BJ (cell line): Measurements from ENCODE around the gene CYP11A1. TPM values are rescaled to one million over a fixed set of nuclear protein-coding genes. Genes with fewer than 3 reads are reported as not detected.

Experiments
- CTCF ChIA-PET: fragments of 350-600 bp; formaldehyde crosslinking; extraction: SDS; loops from one replicate; lab custom pipeline; 2021; ENCODE audit warnings: antibody characterized with exemption, inconsistent platforms; lab: Yijun Ruan, JAX
- POLR2A ChIA-PET: fragments of 300-600 bp; sonication (Branson Sonifier 250); formaldehyde crosslinking; extraction: SDS; loops from one replicate; lab custom pipeline; 2021; ENCODE audit warnings: antibody characterized with exemption; lab: Charles Lee
- DNase-seq: peaks from one replicate; pipeline ENCODE4 v3.0.0-alpha.2; 2011; ENCODE audit warnings: low read depth
- H3K27me3 ChIP-seq: 2 replicates; pipeline ENCODE4 v1.6.0; 2011; ENCODE audit warnings: low read length; ENCODE audit not compliant: control insufficient read depth, insufficient read depth
- H3K36me3 ChIP-seq: 2 replicates; pipeline ENCODE4 v1.5.1; 2011; ENCODE audit warnings: low read length; ENCODE audit not compliant: control insufficient read depth, insufficient read depth
- H3K4me3 ChIP-seq: 2 replicates; pipeline ENCODE4 v1.5.1; 2011; ENCODE audit warnings: low read depth, mild to moderate bottlenecking, control low read depth, low read length
- CTCF ChIP-seq: IDR thresholded peaks from 2 replicates; pipeline ENCODE4 v1.5.1; 2011; ENCODE audit warnings: low read depth, mild to moderate bottlenecking, control low read depth, inconsistent platforms, low read length, moderate library complexity; ENCODE audit not compliant: insufficient read depth
- polyA minus RNA-seq: library from RNA; depleted of rRNA, polyadenylated mRNA; stranded (reverse); fragments of >200 nt; gene quantifications from 2 replicates; pipeline ENCODE4 v1.2.3, GENCODE V29; 2011; rRNA and poly(A)+ RNA removed
- polyA plus RNA-seq: library from polyadenylated mRNA; depleted of rRNA; stranded (reverse); fragments of >200 nt; gene quantifications from 2 replicates; pipeline ENCODE4 v1.2.3, GENCODE V29; 2011; rRNA removed

The CYP11A1 gene
- polyA plus RNA-seq (0.63 and 0.70 TPM in 2 replicates), polyA minus RNA-seq (0.33 and 0.46 TPM in 2 replicates)

- Histone ChIP-seq H3K4me3 (no peak within 1 kb of the TSS), H3K36me3 (no peaks in the 10 kb centered on the region), H3K27me3 (peaks cover 3% of the 10 kb centered on the region)
- ChIA-PET CTCF (interaction anchor here (1.3 to 26.7 kb wide), 8 partner anchors 9 to 534 kb away, joined by 3 to 622 read pairs (median 4); partner anchors contain the start of genes CLK3 and SEMA7A), POLR2A (interaction anchor here (0.5 kb wide), 1 partner anchor 327 kb away, joined by 3 read pairs; no protein-coding TSS in a partner anchor)
- DNase-seq: no peak
- TF ChIP-seq CTCF: no peak
These were observed at the start of gene CYP11A1 for GRCh38 chr15:74367296-74367854. Gene CYP11A1, minus strand, starts transcription at chr15:74367646. Its CDS starts 61 bp downstream, at chr15:74367585.

- Histone ChIP-seq H3K27me3 (no peaks in the 10 kb centered on the region), H3K4me3 (no peak overlapping the region), H3K36me3 (peaks cover 26% of the 10 kb centered on the region)
- no peak for TF ChIP-seq CTCF
- no peak for DNase-seq
- ChIA-PET POLR2A (no interaction called here), CTCF (no interaction called here)
These were observed 49.8 kb upstream of the CYP11A1 start for GRCh38 chr15:74417225-74417624.

GRCh38 chr15:74415966-74416916 is 48.8 kb upstream of the CYP11A1 start:
- Histone ChIP-seq H3K27me3 (no peaks in the 10 kb centered on the region), H3K36me3 (peaks cover 32% of the 10 kb centered on the region), H3K4me3 (no peak overlapping the region)
- no peak for DNase-seq
- ChIA-PET CTCF (interaction anchor here (0.9 kb wide), 1 partner anchor 9 kb away, joined by 3 read pairs; no protein-coding TSS in a partner anchor), POLR2A (no interaction called here)
- TF ChIP-seq CTCF: no peak

GRCh38 chr15:74414603-74415338 is 47.3 kb upstream of the CYP11A1 start:
- CTCF ChIA-PET: no interaction called here
- POLR2A ChIA-PET: no interaction called here
- TF ChIP-seq CTCF: no peak
- no peak for DNase-seq
- Histone ChIP-seq H3K4me3 (no peak overlapping the region), H3K27me3 (no peaks in the 10 kb centered on the region), H3K36me3 (peaks cover 40% of the 10 kb centered on the region)
